ENCODE measurements around the gene SPRYD4. TPM values are rescaled to one million over a fixed set of nuclear protein-coding genes. Genes with fewer than 3 reads are reported as not detected.

SPRYD4 gene
- total and polyA plus RNA-seq, 9 of the 15 experiments (the other 6 are each of a cell fraction or from before 2014, with no cell fraction given): 1.8 to 4.7 (median 2.8) TPM

- TF ChIP-seq CHAMP1 (IDR thresholded peaks at IDR 0.05): peak; percentile 33; the same call in 1 of the 2 replicates
- no peak for TF ChIP-seq ZNF76 (CRISPR knock-in tag; IDR thresholded peaks at IDR 0.05; ENCODE audit: borderline replicate concordance)
- TF ChIP-seq MTA1 (IDR thresholded peaks at IDR 0.05; ENCODE audit: borderline replicate concordance): 0 out of 2 replicates have a peak, but pooled peaks have one; percentile 22
- TF ChIP-seq KAT7 (CRISPR knock-in tag; IDR thresholded peaks at IDR 0.05; ENCODE audit: borderline replicate concordance): no peak
- no peak for TF ChIP-seq BCLAF1 (IDR thresholded peaks at IDR 0.05; ENCODE audit: borderline replicate concordance in 1 of 2, control insufficient read depth in 1 of 2, low read depth in 2 of 2, low read length in 1 of 2)
- no peak for TF ChIP-seq IFI16 (CRISPR knock-in tag; IDR thresholded peaks at IDR 0.05)
- peak; percentile 12 for TF ChIP-seq PRDM10 (IDR thresholded peaks at IDR 0.05; ENCODE audit: partially characterized antibody)
- peak in 1 of 2 experiments; percentile 74; a peak in 1 of 4 replicates for TF ChIP-seq MLLT1 (IDR thresholded peaks at IDR 0.05)
- peak; percentile 75; the same call in 1 of the 2 replicates for TF ChIP-seq ZNF444 (CRISPR knock-in tag; IDR thresholded peaks at IDR 0.05)
- peak; percentile 63; the same call in 1 of the 2 replicates for TF ChIP-seq CC2D1A (IDR thresholded peaks at IDR 0.05)
- 0 out of 2 replicates have a peak, but pooled peaks have one; percentile 34 for TF ChIP-seq BCOR (IDR thresholded peaks at IDR 0.05)
- TF ChIP-seq KDM1A (IDR thresholded peaks at IDR 0.05): peak in 1 of 2 experiments; percentile 91; a peak in 2 of 4 replicates
- TF ChIP-seq ATF1 (CRISPR knock-in tag; IDR thresholded peaks at IDR 0.05): no peak
- peak; percentile 79 for TF ChIP-seq ATF1 (tag; IDR thresholded peaks at IDR 0.05)
- TF ChIP-seq DPF2 (IDR thresholded peaks at IDR 0.05): peak; percentile 49
- peak; percentile 74 for TF ChIP-seq NEUROD1 (IDR thresholded peaks at IDR 0.05; ENCODE audit: borderline replicate concordance, low read depth, low read length, partially characterized antibody)
- TF ChIP-seq ZNF384 (IDR thresholded peaks at IDR 0.05; ENCODE audit: low read depth, low read length): peak; percentile 21; the same call in 1 of the 2 replicates
Measured at GRCh38 chr12:56521590-56522371, 53.4 kb downstream of the SPRYD4 start, which contains the start of gene RBMS2 (continued).

Measured in K562 (cell line).